Measurements from ENCODE around the gene UPK3A. TPM values are rescaled to one million over a fixed set of nuclear protein-coding genes. Genes with fewer than 3 reads are reported as not detected.
"Not testable (repeated sequence)": the region's sequence is repeated elsewhere in the genome, so short reads cannot be mapped to it uniquely, and the experiment has no call there.

The UPK3A gene
- total RNA-seq, 1 donor from 2014 or later = not detected

GRCh38 chr22:45257941-45258340 is 26.8 kb upstream of the UPK3A start:
- DNase-seq (ENCODE audit: low spot score) = not testable (repeated sequence)

DNA sequence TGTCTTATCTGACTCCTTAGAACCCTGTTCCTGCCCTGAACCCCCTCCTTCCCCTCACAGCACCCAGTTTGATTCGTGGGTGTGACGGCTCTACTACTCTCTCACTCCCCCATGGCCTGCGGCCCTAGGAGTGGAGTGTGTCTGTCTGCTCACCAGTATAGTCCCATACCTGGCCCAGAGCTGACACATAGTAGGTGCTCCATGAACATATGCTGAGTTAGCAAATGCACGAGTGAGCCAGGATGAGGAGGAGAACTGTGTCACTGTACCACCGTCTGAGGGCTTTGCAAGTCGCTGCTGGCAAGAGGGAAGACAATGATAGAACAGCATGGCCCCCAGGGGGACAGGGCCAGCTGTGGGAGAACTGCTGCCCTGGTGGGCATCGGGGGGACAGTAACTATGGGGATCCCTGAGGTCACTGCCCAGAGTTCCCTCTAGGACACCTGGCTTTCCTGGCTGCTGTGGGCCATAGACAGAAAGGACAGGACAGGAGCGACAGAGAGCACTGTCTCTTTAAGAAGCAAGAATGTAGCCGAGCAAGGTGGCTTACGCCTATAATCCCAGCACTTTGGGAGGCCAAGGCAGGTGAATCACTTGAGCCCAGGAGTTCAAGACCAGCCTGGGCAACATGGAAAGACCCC is 24.9 kb upstream of the UPK3A start:
- DNase-seq (ENCODE audit: low spot score) = no peak

- not testable (repeated sequence) for DNase-seq (ENCODE audit: low spot score)
Measured at GRCh38 chr22:45260395-45260759, 24.4 kb upstream of the UPK3A start.

DNA sequence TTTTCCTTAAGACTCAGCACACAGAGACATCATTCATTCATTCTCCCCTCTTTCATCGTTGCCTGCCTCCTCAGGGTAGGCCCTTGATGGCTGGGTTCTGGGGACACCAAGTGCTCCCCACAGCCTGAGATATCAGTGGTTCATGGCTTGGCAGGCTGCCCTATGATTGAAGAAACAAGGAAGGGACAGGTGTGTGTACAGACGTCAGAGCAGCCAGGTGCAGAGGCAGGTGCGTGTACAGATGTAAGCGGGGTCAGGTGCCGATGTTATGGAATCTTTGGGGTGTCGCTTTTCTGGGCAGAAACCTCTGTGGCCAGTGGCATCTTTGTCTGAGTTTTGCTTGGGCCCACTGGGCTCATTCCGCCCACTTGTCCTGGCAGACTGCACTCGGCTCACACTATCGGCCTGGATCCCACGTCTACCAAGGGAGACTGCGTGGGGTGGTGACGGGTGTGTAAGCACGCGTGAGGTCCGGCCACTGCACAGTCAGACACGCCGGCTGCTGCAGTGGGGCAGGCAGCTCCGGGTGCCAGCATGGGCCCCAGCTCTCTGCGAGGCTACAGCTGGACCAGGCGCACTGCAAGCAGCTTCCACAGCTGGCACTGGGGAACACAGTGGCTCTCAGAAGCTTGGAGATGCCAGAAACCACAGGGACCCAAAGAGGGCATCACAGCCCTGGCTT is 23.2 kb upstream of the UPK3A start:
- DNase-seq (ENCODE audit: low spot score) = no peak

DNA sequence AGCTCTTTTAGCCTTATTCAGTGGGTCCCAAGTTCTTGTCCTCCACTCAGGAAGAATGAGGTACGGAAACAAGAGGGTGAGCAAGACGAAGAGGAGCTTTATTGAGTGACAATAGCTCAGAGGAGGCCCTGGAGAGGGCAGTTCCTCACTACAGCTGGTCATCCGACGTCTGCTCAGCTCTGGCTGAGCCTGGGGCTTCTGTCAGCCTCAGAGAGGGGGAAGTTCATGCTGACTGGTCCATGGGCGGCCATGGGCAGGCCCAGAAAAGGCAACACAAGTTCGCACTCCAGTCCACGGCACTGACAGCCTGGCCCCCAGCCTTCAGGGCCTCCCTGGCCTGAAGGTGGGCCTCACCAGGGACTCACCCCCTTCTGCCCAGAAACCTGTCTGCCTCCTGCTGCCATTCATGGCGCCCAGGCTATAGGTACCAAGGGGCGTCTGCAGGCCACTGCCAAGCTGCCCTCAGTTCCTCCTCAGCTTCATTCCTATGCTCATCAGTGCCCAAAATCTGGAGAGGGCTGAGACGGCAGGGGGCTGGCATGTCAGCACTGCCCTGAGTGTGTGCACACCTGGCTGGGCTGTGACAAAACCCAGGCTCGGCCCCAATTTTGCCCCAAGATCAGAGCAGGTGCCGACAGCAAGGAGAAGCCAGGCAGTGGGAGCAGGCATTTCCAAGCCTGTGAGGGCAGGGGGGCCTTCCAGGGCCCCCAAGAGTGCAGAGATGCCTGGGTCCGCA is 22.4 kb upstream of the UPK3A start:
- peak; percentile 31 for DNase-seq (ENCODE audit: low spot score)

- no peak for DNase-seq (ENCODE audit: low spot score)
Measured at GRCh38 chr22:45262931-45263462, 21.8 kb upstream of the UPK3A start.

GRCh38 chr22:45263463-45264269 is 21.1 kb upstream of the UPK3A start:
- DNase-seq (ENCODE audit: low spot score) = peak; percentile 73

DNA sequence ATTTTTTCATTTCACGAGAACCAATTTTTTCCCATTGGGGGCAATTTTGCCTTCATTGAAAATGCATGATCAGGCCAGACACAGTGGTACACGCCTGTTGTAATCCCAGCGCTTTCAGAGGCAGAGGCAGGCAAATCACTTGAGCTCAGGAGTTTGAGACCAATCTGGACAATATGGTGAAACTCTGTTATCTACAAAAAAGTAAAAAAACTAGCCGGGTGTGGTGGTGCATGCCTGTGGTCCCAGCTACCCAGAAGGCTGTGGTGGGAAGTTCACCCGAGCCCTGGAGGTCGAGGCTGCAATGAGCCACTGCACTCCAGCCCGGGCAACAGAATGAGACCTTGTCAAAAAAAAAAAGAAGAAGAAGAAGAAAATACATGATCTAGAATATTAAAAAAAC is 19.2 kb upstream of the UPK3A start:
- peak; percentile 62 for DNase-seq (ENCODE audit: low spot score)

- peak; percentile 55 for DNase-seq (ENCODE audit: low spot score)
Measured at GRCh38 chr22:45268167-45268957, 16.4 kb upstream of the UPK3A start.

DNA sequence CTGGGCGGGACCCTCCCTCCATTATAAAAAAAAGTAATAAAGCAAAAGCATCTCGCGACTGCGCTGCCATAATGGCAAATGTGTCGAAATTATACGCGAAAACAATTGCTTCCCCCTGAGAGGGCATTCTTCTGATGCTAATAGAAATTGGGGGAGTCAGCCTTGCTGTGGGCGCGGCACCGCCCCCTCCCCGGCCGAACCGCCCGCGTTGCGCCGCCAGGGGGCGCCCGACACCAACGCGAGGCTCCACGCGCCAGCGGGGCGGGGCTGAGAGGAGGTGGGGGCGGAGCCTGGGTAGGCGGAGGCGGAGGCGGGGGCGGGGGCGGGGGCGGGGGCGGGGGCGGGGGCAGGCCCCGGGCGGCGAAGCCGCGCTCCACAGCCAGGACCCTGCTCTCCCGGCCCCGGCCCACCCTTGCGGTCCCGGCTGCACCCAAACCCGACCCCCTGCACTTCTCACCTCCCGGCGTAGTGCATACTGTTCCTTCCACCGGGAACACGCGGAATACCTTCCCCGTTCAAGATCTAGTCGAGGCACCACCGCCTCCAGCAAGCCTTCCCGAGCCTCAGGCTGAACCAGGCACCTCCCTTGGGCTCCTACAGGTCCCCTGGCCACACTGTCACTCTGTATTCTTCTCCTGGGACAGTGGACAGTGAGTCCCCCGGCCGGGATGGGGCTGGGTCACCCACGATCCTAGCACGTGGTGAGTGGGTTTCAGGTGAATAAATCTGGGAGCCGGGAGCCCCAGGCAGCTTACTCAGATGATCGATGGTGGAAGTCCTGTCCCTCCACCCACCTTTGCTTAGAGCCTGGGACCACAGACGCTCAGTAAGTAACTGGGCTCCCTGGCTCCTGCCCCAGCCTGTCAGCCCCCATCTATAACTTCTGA is 15.5 kb upstream of the UPK3A start:
- peak; percentile 82 for DNase-seq (ENCODE audit: low spot score)

- DNase-seq (ENCODE audit: low spot score) = no peak
Measured at GRCh38 chr22:45270095-45271020, 14.4 kb upstream of the UPK3A start.

- DNase-seq (ENCODE audit: low spot score) = peak; percentile 38
Measured at GRCh38 chr22:45271667-45272201, 13.0 kb upstream of the UPK3A start.

DNA sequence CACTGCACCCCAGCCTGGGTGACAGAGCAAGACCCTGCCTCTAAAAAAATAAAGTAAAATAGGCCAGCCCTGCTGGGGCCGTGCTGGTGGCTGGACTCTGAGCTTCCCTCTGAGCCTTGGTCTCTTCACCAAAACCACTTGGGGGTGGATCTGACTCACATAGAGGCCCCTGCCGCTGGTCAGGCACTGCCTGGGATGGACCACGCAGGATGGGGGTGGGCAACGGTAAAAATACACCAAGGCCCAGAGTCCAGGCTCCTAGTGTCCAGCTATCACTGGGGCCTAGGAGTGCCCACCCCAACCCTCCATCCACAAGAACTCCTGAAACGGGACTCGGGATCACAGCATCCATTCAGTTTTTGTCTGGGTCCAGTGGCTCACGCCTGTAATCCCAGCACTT is 12.3 kb upstream of the UPK3A start:
- no peak for DNase-seq (ENCODE audit: low spot score)

GRCh38 chr22:45273452-45274075 is 11.2 kb upstream of the UPK3A start:
- DNase-seq (ENCODE audit: low spot score) = no peak

GRCh38 chr22:45276507-45277105 is 8.1 kb upstream of the UPK3A start:
- DNase-seq (ENCODE audit: low spot score) = no peak

DNA sequence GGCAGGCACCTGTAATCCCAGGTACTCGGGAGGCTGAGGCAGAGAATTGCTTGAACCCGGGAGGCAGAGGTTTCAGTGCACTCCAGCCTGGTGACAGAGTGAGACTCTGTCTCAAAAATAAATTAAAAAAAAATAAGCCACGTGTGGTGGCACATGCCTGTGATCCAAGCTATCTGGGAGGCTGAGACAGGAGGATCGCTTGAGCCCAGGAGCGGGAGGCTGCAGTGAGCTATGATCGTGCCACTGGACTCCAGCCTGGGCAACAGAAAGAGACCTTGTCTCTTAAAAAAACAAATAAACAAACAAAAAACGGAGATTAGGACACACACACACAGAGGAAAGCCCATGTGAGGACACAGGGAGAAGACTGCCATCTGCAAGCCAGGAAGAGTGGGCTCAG is 7.0 kb upstream of the UPK3A start:
- not testable (repeated sequence) for DNase-seq (ENCODE audit: low spot score)

GRCh38 chr22:45278125-45278524 is 6.6 kb upstream of the UPK3A start:
- no peak for DNase-seq (ENCODE audit: low spot score)

DNA sequence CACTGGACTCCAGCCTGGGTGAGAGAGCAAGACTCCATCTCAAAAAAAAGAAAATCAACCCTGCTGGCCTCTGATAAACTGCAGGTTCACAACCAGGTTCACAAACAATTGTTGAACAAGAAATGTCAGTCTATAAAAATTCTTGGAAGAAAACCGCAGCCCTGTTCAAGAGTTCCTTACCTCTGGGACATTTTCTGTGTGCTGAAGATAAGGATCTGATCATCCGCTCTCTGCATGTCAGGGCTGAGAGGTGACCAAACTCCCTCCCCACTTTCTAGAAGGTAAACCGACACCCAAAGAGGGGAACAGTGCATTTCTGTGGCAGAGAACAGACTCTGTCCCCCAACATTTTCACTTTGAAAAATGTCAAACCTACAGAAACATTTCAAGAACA is 4.2 kb upstream of the UPK3A start:
- no peak for DNase-seq (ENCODE audit: low spot score)
